NCI-H2107 treated with DMSO at 0.1 percent for 48 hours (cell line): ENCODE data around the gene NOS1AP.
A peak's percentile ranks its signal among the peaks of the same experiment; 100 is the strongest.
"Not testable (repeated sequence)": the region's sequence is repeated elsewhere in the genome, so short reads cannot be mapped to it uniquely, and the experiment has no call there.

ENCODE experiments used
- DNase-seq: peaks from one replicate; lab custom pipeline; 2025; ENCODE audit not compliant: unreplicated experiment; lab: John Stamatoyannopoulos, UW

The NOS1AP gene

GRCh38 chr1:162165528-162165927 is 96.0 kb downstream of the NOS1AP start:
- DNase-seq = no peak

GRCh38 chr1:162166917-162167615 is 97.6 kb downstream of the NOS1AP start:
- DNase-seq = peak; percentile 97

DNA sequence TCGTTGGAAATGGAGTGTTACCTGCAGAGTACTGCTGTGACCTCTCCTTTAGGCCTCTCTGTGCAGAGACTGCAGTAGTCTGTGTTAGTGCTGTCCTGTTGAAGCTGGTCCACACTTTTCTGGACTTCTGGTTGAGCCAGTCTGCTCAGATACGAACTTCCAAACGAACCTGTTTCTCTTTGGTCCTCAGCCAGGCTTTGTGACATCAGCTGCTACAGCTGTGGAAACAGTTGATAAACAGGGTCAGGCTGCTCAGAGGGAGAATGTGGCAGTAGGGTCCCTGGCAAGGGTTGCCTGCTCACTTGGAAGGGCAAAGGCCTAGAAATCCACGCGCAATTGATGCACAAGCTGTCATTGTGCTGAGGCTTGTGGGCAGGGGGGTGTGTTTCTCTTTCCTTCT is 98.8 kb downstream of the NOS1AP start:
- no peak for DNase-seq

- no peak for DNase-seq
These were observed 99.7 kb downstream of the NOS1AP start for GRCh38 chr1:162169031-162169790.

DNA sequence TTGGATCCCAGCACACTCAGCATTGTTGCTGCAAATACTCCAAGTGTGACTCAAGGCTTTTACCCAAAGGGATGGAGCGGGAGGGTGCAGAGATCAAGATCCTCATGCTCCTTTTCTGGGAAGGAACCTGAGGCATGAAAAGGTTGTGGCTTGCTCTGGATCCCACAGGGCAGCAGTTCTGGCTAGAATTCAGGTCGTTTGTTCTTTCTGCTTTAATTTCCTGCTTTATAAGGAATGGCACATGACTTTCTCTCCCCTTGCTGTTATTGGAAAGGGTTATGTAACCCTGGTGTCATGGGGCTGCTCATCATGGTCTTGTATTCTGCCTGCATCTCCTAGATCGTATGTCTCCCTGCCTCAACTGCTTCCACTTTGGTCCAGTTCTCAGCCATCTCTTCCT is 101.6 kb downstream of the NOS1AP start:
- no peak for DNase-seq

- no peak for DNase-seq
These were observed 103.0 kb downstream of the NOS1AP start for GRCh38 chr1:162172311-162173102.

DNA sequence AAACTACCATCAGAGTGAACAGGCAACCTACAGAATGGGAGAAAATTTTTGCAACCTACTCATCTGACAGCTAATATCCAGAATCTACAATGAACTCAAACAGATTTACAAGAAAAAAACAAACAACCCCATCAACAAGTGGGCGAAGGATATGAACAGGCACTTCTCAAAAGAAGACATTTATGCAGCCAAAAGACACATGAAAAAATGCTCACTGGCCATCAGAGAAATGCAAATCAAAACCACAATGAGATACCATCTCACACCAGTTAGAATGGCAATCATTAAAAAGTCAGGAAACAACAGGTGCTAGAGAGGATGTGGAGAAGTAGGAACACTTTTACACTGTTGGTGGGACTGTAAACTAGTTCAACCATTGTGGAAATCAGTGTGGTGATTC is 104.1 kb downstream of the NOS1AP start:
- DNase-seq = not testable (repeated sequence)

GRCh38 chr1:162174027-162174426 is 104.5 kb downstream of the NOS1AP start:
- DNase-seq = not testable (repeated sequence)

- no peak for DNase-seq
These were observed 106.0 kb downstream of the NOS1AP start for GRCh38 chr1:162175379-162176081.

DNA sequence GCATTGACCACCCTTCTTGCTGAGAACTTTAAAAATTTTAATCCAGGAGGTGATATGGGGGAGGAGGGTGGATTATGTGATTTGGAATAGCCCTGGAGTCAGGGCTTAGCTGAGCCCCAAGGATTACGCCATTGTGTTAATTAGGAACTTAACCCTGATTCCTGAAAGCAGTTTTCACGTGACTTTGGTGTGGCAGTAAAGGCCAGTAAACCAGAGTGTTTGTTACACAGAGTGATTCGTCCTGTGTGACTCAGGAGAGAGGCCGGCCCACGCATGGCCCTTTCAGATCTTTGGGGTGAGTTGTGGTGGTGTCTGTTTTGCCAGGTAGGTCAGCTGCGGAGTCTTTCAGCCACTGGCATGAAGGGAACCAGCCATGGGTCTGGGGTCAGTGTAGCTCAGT is 107.6 kb downstream of the NOS1AP start:
- no peak for DNase-seq

- no peak for DNase-seq
These were observed 108.9 kb downstream of the NOS1AP start for GRCh38 chr1:162178432-162178831.

DNA sequence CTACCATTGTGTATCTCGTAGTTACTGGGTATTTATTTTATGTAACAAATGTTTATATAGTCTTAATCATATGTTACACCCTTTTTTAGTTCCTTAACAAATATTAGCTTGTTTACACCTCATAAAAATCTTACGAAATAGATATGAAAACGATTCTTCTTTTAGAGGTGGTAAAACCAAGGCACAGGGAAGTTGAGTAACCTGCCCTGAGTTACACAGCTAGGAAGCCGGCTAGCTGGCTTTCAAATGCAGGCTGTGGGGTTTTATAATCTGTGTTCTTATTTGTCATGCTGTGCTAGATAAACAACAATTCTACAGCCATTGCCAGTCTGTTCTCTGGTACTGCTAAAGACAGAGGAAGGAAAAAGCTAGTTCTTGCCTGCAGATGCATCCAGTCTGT is 109.6 kb downstream of the NOS1AP start:
- no peak for DNase-seq

- DNase-seq = no peak
These were observed 111.3 kb downstream of the NOS1AP start for GRCh38 chr1:162180813-162181212.

DNA sequence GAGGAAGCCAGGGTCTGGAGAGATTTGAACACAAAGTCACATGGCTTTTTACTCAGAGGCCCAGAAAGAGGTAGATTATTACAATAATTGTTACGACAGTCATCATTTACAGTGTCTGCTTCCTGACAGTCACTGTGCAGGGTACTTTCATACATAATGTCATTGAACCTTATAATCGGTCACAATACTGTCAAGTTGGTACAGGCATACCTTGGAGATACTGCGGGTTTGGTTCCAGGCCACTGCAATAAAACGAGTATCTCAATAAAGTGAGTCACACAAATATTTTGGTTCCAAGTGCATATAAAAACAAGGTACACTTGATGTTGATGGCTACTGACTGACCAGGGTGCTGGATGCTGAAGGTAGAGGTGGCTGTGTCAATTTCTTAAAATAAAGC is 112.6 kb downstream of the NOS1AP start:
- DNase-seq = no peak

DNA sequence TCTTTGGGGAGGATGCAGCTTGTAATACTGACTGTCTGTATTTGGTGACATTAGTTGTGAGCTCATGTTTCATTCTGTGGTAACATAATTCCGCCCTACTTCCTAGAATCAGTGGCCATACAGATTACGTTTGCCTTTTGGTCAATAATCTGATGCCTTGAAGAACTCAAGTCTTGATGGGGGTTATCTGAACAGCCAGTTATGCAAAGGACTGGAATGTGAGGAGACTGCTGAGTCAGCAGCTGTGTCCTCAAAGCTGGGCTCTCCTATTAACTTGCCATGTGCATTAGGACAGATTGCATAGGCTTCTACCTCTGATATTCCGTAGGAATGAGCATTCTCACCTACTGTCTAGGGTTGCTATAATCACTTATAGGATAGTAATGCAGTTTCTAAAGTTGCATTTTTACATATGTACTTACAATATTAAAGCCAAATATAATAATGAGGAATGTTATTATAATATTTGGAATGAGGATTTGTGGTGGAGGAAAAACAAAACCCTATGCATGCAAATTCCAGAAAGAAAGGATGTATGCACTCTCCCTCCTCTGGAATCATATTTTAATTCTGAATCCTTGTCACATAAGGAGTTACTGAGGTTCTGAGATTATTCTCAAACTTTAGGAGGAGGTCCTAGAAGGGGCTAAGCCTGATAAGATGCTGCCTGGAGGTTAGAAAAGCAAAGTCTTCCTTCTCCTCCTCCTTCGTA is 116.0 kb downstream of the NOS1AP start:
- no peak for DNase-seq

GRCh38 chr1:162186026-162186374 is 116.5 kb downstream of the NOS1AP start:
- DNase-seq = no peak

GRCh38 chr1:162186406-162186805 is 116.9 kb downstream of the NOS1AP start:
- DNase-seq = no peak

- no peak for DNase-seq
These were observed 118.3 kb downstream of the NOS1AP start for GRCh38 chr1:162187687-162188276.

DNA sequence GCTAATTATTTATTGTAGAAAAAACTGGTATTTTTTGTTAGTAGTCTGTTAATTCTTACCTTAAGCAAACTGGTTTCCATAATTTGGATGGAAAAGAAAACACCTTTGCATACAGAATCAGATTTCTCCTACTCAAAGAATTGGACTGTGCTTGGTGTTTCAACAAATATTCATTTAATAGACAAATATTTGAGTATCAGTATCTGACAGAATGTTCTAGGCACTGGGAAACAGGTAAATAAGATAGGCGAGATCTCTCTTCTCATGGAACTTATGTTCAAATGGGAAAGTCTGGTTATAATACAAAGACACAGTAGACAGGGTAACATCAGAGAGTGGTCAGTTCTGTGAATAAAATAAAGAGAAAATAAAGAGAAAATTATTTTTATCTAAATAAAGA is 119.9 kb downstream of the NOS1AP start:
- DNase-seq = no peak
